Thymus (tissue), 11 donors: ENCODE data around the gene RAD21L1. TPM values are rescaled to one million over a fixed set of nuclear protein-coding genes. Genes with fewer than 3 reads are reported as not detected.

Source experiments
- DNase-seq, 9 donors: peaks; one replicate each; pipeline ENCODE4 v3.0.0-alpha.2; 2013; ENCODE audit warnings: low spot score in 9 of 9, low read depth in 6 of 9, missing footprints in 1 of 9
- H3K27ac ChIP-seq, 2 donors: one replicate each; pipeline ENCODE4 v1.5.1; 2013; ENCODE audit warnings: control low read depth in 1 of 2, low read depth in 1 of 2, low read length in 1 of 2, mild to moderate bottlenecking in 1 of 2, moderate library complexity in 1 of 2
- H3K27me3 ChIP-seq, 2 donors: one replicate each; pipeline ENCODE4 v1.5.1; 2013; ENCODE audit warnings: low read length in 1 of 2; ENCODE audit not compliant: control insufficient read depth in 2 of 2, insufficient read depth in 1 of 2
- H3K36me3 ChIP-seq, 2 donors: one replicate each; pipeline ENCODE4 v1.5.1; 2013; ENCODE audit warnings: low read length in 1 of 2, mild to moderate bottlenecking in 1 of 2, moderate library complexity in 1 of 2; ENCODE audit not compliant: control insufficient read depth in 2 of 2, insufficient read depth in 2 of 2
- H3K4me1 ChIP-seq, 2 donors: one replicate each; pipeline ENCODE4 v1.5.1; 2013; ENCODE audit warnings: low read length in 2 of 2; ENCODE audit not compliant: control insufficient read depth in 2 of 2, insufficient read depth in 2 of 2
- H3K4me3 ChIP-seq, 2 donors: one replicate each; pipeline ENCODE4 v1.5.1; 2013; ENCODE audit warnings: low read length in 2 of 2, control low read depth in 1 of 2, mild to moderate bottlenecking in 1 of 2
- H3K9me3 ChIP-seq, 2 donors: one replicate each; pipeline ENCODE4 v1.5.1; 2013; ENCODE audit warnings: low read length in 1 of 2, mild to moderate bottlenecking in 1 of 2; ENCODE audit not compliant: control insufficient read depth in 2 of 2, insufficient read depth in 1 of 2
- WGBS: extraction: QIAGEN DNeasy Blood & Tissue Kit; methylation state at CpG from one replicate; pipeline ENCODE4 v1.1.7; 2013; 5-methylcytosine and 5-hydroxymethylcytosine counted together
- polyA plus RNA-seq: library from polyadenylated mRNA; stranded (reverse); fragments of 200-250 nt; gene quantifications from one replicate; pipeline ENCODE4 v1.2.3, GENCODE V29; 2013
- total RNA-seq: library from RNA; stranded (reverse); fragments of 120-200 nt; gene quantifications from one replicate; pipeline ENCODE4 v1.2.4, GENCODE V29; 2013
- donor health status: healthy.

Gene RAD21L1
- total and polyA plus RNA-seq, 2 donors, result not detected

- no peak overlapping the region for H3K27ac ChIP-seq
- no peaks in the 10 kb centered on the region for H3K9me3 ChIP-seq
- H3K4me3 ChIP-seq, result no peak overlapping the region
- H3K36me3 ChIP-seq, result no peaks in the 10 kb centered on the region
- WGBS, result 38% methylated on average over 6 of the region's 6 CpGs
- H3K4me1 ChIP-seq, result peaks cover 0 to 3% of the 10 kb centered on the region in 2 donors
- peaks cover 0 to 7% of the 10 kb centered on the region in 2 donors for H3K27me3 ChIP-seq
- no peak for DNase-seq
Observed at GRCh38 chr20:1272368-1273100, 46.7 kb downstream of the RAD21L1 start.

- no peaks in the 10 kb centered on the region for H3K9me3 ChIP-seq
- no peak overlapping the region for H3K4me3 ChIP-seq
- H3K27ac ChIP-seq, result no peak overlapping the region
- 95% methylated on average over 2 of the region's 2 CpGs for WGBS
- H3K36me3 ChIP-seq, result no peaks in the 10 kb centered on the region
- no peaks in the 10 kb centered on the region for H3K27me3 ChIP-seq
- DNase-seq, result no peak
- H3K4me1 ChIP-seq, result peaks cover 0 to 3% of the 10 kb centered on the region in 2 donors
Observed at GRCh38 chr20:1273366-1273765, 47.5 kb downstream of the RAD21L1 start.

GRCh38 chr20:1274485-1275311 lies 48.9 kb downstream of the RAD21L1 start:
- peaks cover 0 to 3% of the 10 kb centered on the region in 2 donors for H3K4me1 ChIP-seq
- DNase-seq, result no peak
- no peaks in the 10 kb centered on the region for H3K9me3 ChIP-seq
- H3K27me3 ChIP-seq, result no peaks in the 10 kb centered on the region
- H3K4me3 ChIP-seq, result no peak overlapping the region
- WGBS, result 95% methylated on average over 14 of the region's 14 CpGs
- H3K27ac ChIP-seq, result no peak overlapping the region
- H3K36me3 ChIP-seq, result no peaks in the 10 kb centered on the region

GRCh38 chr20:1275919-1276318 lies 50.1 kb downstream of the RAD21L1 start:
- DNase-seq, result no peak
- Histone ChIP-seq H3K9me3 (no peaks in the 10 kb centered on the region), H3K27ac (no peak overlapping the region), H3K36me3 (no peaks in the 10 kb centered on the region), H3K4me1 (peaks cover 0 to 3% of the 10 kb centered on the region in 2 donors), H3K4me3 (no peak overlapping the region), H3K27me3 (no peaks in the 10 kb centered on the region)
- 95% methylated on average over 2 of the region's 2 CpGs for WGBS

- no peak overlapping the region for H3K27ac ChIP-seq
Observed at GRCh38 chr20:1277529-1278322, 51.9 kb downstream of the RAD21L1 start.

GRCh38 chr20:1278993-1279392 lies 53.1 kb downstream of the RAD21L1 start:
- DNase-seq, result no peak
- no peak overlapping the region for H3K27ac ChIP-seq
- H3K36me3 ChIP-seq, result no peaks in the 10 kb centered on the region
- H3K4me1 ChIP-seq, result no peaks in the 10 kb centered on the region
- H3K4me3 ChIP-seq, result no peak overlapping the region
- H3K9me3 ChIP-seq, result peaks cover 0 to 1% of the 10 kb centered on the region in 2 donors
- 97% methylated on average over 4 of the region's 4 CpGs for WGBS
- H3K27me3 ChIP-seq, result no peaks in the 10 kb centered on the region

More at GRCh38 chr20:1277529-1278322, 51.9 kb downstream of the RAD21L1 start:
- Histone ChIP-seq H3K9me3 (peaks cover 0 to 1% of the 10 kb centered on the region in 2 donors), H3K4me3 (no peak overlapping the region), H3K4me1 (peaks cover 0 to 3% of the 10 kb centered on the region in 2 donors), H3K27me3 (no peaks in the 10 kb centered on the region), H3K36me3 (no peaks in the 10 kb centered on the region)
- 98% methylated on average over 8 of the region's 8 CpGs for WGBS
- no peak for DNase-seq

- WGBS, result 83% methylated on average over 6 of the region's 6 CpGs
- H3K9me3 ChIP-seq, result peaks cover 0 to 1% of the 10 kb centered on the region in 2 donors
- H3K4me1 ChIP-seq, result no peaks in the 10 kb centered on the region
- H3K4me3 ChIP-seq, result no peak overlapping the region
- H3K27me3 ChIP-seq, result no peaks in the 10 kb centered on the region
- DNase-seq, result no peak
- no peaks in the 10 kb centered on the region for H3K36me3 ChIP-seq
- no peak overlapping the region for H3K27ac ChIP-seq
Observed at GRCh38 chr20:1280195-1281102, 54.6 kb downstream of the RAD21L1 start.

- Histone ChIP-seq H3K27me3 (no peaks in the 10 kb centered on the region), H3K36me3 (no peaks in the 10 kb centered on the region), H3K4me1 (peaks cover 5% of the 10 kb centered on the region in 2 donors), H3K27ac (no peak overlapping the region), H3K4me3 (no peak overlapping the region), H3K9me3 (peaks cover 0 to 1% of the 10 kb centered on the region in 2 donors)
- DNase-seq, result no peak
- 86% methylated on average over 7 of the region's 7 CpGs for WGBS
Observed at GRCh38 chr20:1281279-1282057, 55.6 kb downstream of the RAD21L1 start.
